Globus pallidus (tissue), 1 donor: Measurements from ENCODE around the gene MVB12B.

ENCODE experiments used
- DNase-seq: peaks from one replicate; pipeline ENCODE4 v3.0.0-alpha.2; 2015; ENCODE audit warnings: low spot score

Gene MVB12B

GRCh38 chr9:126431077-126431742 lies 104.6 kb downstream of the MVB12B start:
- DNase-seq, result no peak

GRCh38 chr9:126432659-126433058 lies 106.0 kb downstream of the MVB12B start:
- DNase-seq, result no peak

GRCh38 chr9:126435105-126435504 lies 108.5 kb downstream of the MVB12B start:
- no peak for DNase-seq

- no peak for DNase-seq
Observed at GRCh38 chr9:126435626-126436025, 109.0 kb downstream of the MVB12B start.

- no peak for DNase-seq
Observed at GRCh38 chr9:126436545-126437267, 110.1 kb downstream of the MVB12B start.

- no peak for DNase-seq
Observed at GRCh38 chr9:126437268-126437666, 110.6 kb downstream of the MVB12B start.

GRCh38 chr9:126437701-126438100 lies 111.1 kb downstream of the MVB12B start:
- DNase-seq, result no peak

GRCh38 chr9:126438741-126439401 lies 112.2 kb downstream of the MVB12B start:
- DNase-seq, result no peak

- no peak for DNase-seq
Observed at GRCh38 chr9:126439402-126439765, 112.8 kb downstream of the MVB12B start.

GRCh38 chr9:126439883-126440653 lies 113.4 kb downstream of the MVB12B start:
- DNase-seq, result no peak

GRCh38 chr9:126440940-126441339 lies 114.3 kb downstream of the MVB12B start:
- peak; percentile 85 for DNase-seq

GRCh38 chr9:126442636-126443035 lies 116.0 kb downstream of the MVB12B start:
- DNase-seq, result no peak

GRCh38 chr9:126443144-126443543 lies 116.5 kb downstream of the MVB12B start:
- DNase-seq, result no peak

GRCh38 chr9:126448136-126448535 lies 121.5 kb downstream of the MVB12B start:
- no peak for DNase-seq

GRCh38 chr9:126448865-126449577 lies 122.4 kb downstream of the MVB12B start:
- DNase-seq, result no peak

- DNase-seq, result no peak
Observed at GRCh38 chr9:126449725-126450667, 123.4 kb downstream of the MVB12B start.

GRCh38 chr9:126450668-126451205 lies 124.1 kb downstream of the MVB12B start:
- DNase-seq, result no peak

- DNase-seq, result no peak
Observed at GRCh38 chr9:126451316-126451885, 124.8 kb downstream of the MVB12B start.

- DNase-seq, result no peak
Observed at GRCh38 chr9:126452106-126452505, 125.5 kb downstream of the MVB12B start.
